ENCODE measurements around the gene NHLRC3.

DNA sequence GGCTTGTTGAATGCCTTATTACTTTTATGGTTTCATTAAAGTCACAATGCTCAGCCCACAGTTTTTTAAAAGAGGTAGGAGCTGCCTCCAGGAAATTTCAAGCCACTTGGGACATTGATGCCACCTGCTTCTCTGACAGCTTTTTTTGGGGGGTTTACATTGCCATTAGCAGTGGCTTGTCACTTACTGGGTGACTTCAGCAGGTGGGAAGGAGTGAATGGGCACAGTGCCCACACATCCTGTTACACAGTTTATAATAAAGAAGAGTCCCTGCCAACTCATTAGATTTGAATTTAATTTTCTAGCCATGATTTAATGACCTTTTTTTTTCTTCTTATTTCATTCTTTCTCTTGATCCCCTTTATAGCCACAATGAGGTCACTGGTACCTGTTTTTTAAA, 61.0 kb downstream of the NHLRC3 start:
- TF ChIP-seq, protein P1, sequence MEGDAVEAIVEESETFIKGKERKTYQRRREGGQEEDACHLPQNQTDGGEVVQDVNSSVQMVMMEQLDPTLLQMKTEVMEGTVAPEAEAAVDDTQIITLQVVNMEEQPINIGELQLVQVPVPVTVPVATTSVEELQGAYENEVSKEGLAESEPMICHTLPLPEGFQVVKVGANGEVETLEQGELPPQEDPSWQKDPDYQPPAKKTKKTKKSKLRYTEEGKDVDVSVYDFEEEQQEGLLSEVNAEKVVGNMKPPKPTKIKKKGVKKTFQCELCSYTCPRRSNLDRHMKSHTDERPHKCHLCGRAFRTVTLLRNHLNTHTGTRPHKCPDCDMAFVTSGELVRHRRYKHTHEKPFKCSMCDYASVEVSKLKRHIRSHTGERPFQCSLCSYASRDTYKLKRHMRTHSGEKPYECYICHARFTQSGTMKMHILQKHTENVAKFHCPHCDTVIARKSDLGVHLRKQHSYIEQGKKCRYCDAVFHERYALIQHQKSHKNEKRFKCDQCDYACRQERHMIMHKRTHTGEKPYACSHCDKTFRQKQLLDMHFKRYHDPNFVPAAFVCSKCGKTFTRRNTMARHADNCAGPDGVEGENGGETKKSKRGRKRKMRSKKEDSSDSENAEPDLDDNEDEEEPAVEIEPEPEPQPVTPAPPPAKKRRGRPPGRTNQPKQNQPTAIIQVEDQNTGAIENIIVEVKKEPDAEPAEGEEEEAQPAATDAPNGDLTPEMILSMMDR (conservative IDR thresholded peaks at IDR 0.05), result no peak
- no peak for TF ChIP-seq ZFX (IDR thresholded peaks at IDR 0.05)

Data from C4-2B (cell line).